KMS-11 (cell line): ENCODE results near the gene TPMT.
A peak's percentile ranks its signal among the peaks of the same experiment; 100 is the strongest.
"Not testable (repeated sequence)": the region's sequence is repeated elsewhere in the genome, so short reads cannot be mapped to it uniquely, and the experiment has no call there.

Source experiments
- H2AFZ ChIP-seq: fragments of 200-600 bp; sonication (generic); 2 replicates; pipeline ENCODE4 v1.6.1; 2016; ENCODE audit warnings: antibody characterized with exemption, mixed run types, low read depth
- H3K27ac ChIP-seq: fragments of 200-600 bp; sonication (generic); 2 replicates; pipeline ENCODE4 v1.6.1; 2016; ENCODE audit warnings: mild to moderate bottlenecking, mixed run types
- H3K27me3 ChIP-seq: fragments of 200-600 bp; sonication (generic); 2 replicates; pipeline ENCODE4 v1.6.1; 2017; ENCODE audit warnings: mild to moderate bottlenecking, low read depth, mixed run types, moderate library complexity; ENCODE audit not compliant: insufficient read depth
- H3K36me3 ChIP-seq: fragments of 200-600 bp; sonication (generic); 2 replicates; pipeline ENCODE4 v1.6.1; 2017; ENCODE audit warnings: mild to moderate bottlenecking, mixed run types; ENCODE audit not compliant: insufficient read depth
- H3K4me1 ChIP-seq: fragments of 200-600 bp; sonication (generic); 2 replicates; pipeline ENCODE4 v1.6.1; 2016; ENCODE audit warnings: mild to moderate bottlenecking, low read depth, mixed run types; ENCODE audit not compliant: poor library complexity, severe bottlenecking
- H3K4me2 ChIP-seq: fragments of 200-600 bp; sonication (generic); 2 replicates; pipeline ENCODE4 v1.7.0; 2016; ENCODE audit warnings: mild to moderate bottlenecking, mixed run types
- H3K4me3 ChIP-seq: fragments of 200-600 bp; sonication (generic); IDR thresholded peaks from 2 replicates; pipeline ENCODE4 v1.6.1; 2017; ENCODE audit warnings: low read depth, low read length, mixed read lengths; ENCODE audit not compliant: insufficient read depth
- H3K79me2 ChIP-seq: fragments of 200-600 bp; sonication (generic); 2 replicates; pipeline ENCODE4 v1.6.1; 2016; ENCODE audit warnings: low read depth, mixed run types; ENCODE audit not compliant: insufficient read depth
- H3K9ac ChIP-seq: fragments of 200-600 bp; sonication (generic); 2 replicates; pipeline ENCODE4 v1.6.1; 2016; ENCODE audit warnings: mild to moderate bottlenecking, mixed run types
- H4K20me1 ChIP-seq: fragments of 200-600 bp; sonication (generic); 2 replicates; pipeline ENCODE4 v1.6.1; 2016; ENCODE audit warnings: mild to moderate bottlenecking, mixed run types; ENCODE audit not compliant: insufficient read depth
- TF ChIP-seq, protein P1 (sequence below): fragments of 200-600 bp; sonication (generic); conservative IDR thresholded peaks from 2 replicates; pipeline ENCODE4 v1.6.1; 2017; ENCODE audit warnings: low read depth, mild to moderate bottlenecking, antibody characterized with exemption, low read length, moderate library complexity, mixed read lengths

The TPMT gene

GRCh38 chr6:18155864-18156421 is 1.1 kb upstream of the TPMT start:
- H3K79me2 ChIP-seq = no peaks in the 10 kb centered on the region
- TF ChIP-seq, protein P1, sequence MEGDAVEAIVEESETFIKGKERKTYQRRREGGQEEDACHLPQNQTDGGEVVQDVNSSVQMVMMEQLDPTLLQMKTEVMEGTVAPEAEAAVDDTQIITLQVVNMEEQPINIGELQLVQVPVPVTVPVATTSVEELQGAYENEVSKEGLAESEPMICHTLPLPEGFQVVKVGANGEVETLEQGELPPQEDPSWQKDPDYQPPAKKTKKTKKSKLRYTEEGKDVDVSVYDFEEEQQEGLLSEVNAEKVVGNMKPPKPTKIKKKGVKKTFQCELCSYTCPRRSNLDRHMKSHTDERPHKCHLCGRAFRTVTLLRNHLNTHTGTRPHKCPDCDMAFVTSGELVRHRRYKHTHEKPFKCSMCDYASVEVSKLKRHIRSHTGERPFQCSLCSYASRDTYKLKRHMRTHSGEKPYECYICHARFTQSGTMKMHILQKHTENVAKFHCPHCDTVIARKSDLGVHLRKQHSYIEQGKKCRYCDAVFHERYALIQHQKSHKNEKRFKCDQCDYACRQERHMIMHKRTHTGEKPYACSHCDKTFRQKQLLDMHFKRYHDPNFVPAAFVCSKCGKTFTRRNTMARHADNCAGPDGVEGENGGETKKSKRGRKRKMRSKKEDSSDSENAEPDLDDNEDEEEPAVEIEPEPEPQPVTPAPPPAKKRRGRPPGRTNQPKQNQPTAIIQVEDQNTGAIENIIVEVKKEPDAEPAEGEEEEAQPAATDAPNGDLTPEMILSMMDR = no peak; the same call in none of the 2 replicates
- peaks cover 37% of the 10 kb centered on the region for H3K4me1 ChIP-seq
- peak overlapping the region; percentile 85 for H3K4me2 ChIP-seq
- no peaks in the 10 kb centered on the region for H3K27me3 ChIP-seq
- peak overlapping the region; percentile 45 for H3K27ac ChIP-seq
- H4K20me1 ChIP-seq = no peaks in the 10 kb centered on the region
- H2AFZ ChIP-seq = peak overlapping the region; percentile 94
- H3K36me3 ChIP-seq = no peaks in the 10 kb centered on the region
- H3K9ac ChIP-seq = peak overlapping the region; percentile 60; the same call in 1 of the 2 replicates
- no peak overlapping the region for H3K4me3 ChIP-seq

GRCh38 chr6:18155150-18155863 is 430 bp upstream of the TPMT start, which contains the start of gene KDM1B:
TSS of gene KDM1B (plus strand) at chr6:18155422. CDS start at chr6:18159896, 4,474 bp downstream.
- H3K4me2 ChIP-seq = peak within 1 kb of the TSS; percentile 98
- H3K27ac ChIP-seq = peak within 1 kb of the TSS; percentile 45
- no peaks in the 10 kb centered on the region for H4K20me1 ChIP-seq
- peaks cover 37% of the 10 kb centered on the region for H3K4me1 ChIP-seq
- H3K9ac ChIP-seq = peak within 1 kb of the TSS; percentile 60
- H3K79me2 ChIP-seq = no peaks in the 10 kb centered on the region
- H3K36me3 ChIP-seq = no peaks in the 10 kb centered on the region
- TF ChIP-seq, protein P1 = no peak
- no peak within 1 kb of the TSS for H3K4me3 ChIP-seq
- H2AFZ ChIP-seq = peak within 1 kb of the TSS; percentile 94
- H3K27me3 ChIP-seq = no peaks in the 10 kb centered on the region

DNA sequence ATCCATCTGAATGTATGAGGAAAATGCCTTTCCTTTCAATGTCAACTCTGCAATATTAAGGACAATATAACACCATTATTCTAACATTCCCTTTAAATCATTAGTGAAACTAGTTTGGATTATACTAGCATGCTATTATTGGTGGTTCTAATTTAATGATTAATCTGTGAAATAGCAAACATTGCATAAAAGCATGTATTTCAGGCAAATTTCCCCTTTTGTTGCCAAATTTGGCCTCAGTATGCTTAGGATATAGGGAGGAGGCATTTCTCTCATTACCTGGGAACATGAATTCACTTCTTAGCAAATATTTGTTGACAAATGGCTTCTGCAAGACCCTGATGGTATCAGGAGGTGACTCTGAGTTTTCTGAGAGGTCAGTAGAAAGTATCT is 1.6 kb downstream of the TPMT start:
- no peak overlapping the region for H3K4me3 ChIP-seq
- TF ChIP-seq, protein P1 = no peak
- H3K9ac ChIP-seq = no peak overlapping the region

GRCh38 chr6:18151801-18152200 is 3.1 kb downstream of the TPMT start:
- Histone ChIP-seq H3K4me3 (no peak overlapping the region), H3K79me2 (no peaks in the 10 kb centered on the region), H3K9ac (no peak overlapping the region), H3K4me2 (peak overlapping the region; percentile 5; the same call in 1 of the 2 replicates), H3K27ac (peak overlapping the region; percentile 35; the same call in 1 of the 2 replicates), H3K36me3 (no peaks in the 10 kb centered on the region), H3K4me1 (peaks cover 40% of the 10 kb centered on the region), H2AFZ (no peak overlapping the region), H3K27me3 (no peaks in the 10 kb centered on the region), H4K20me1 (no peaks in the 10 kb centered on the region)
- TF ChIP-seq, protein P1 = no peak

More for the DNA sequence above, 1.6 kb downstream of the TPMT start:
- no peaks in the 10 kb centered on the region for H4K20me1 ChIP-seq
- H3K36me3 ChIP-seq = no peaks in the 10 kb centered on the region
- no peaks in the 10 kb centered on the region for H3K79me2 ChIP-seq
- peak overlapping the region; percentile 5; the same call in 1 of the 2 replicates for H3K4me2 ChIP-seq
- 0 out of 2 replicates have a peak overlapping the region, but pooled peaks have one; percentile 16 for H2AFZ ChIP-seq
- peaks cover 39% of the 10 kb centered on the region for H3K4me1 ChIP-seq
- no peaks in the 10 kb centered on the region for H3K27me3 ChIP-seq
- H3K27ac ChIP-seq = peak overlapping the region; percentile 35; the same call in 1 of the 2 replicates

- peaks cover 36% of the 10 kb centered on the region for H3K4me1 ChIP-seq
- not testable (repeated sequence) for H3K4me2 ChIP-seq, H4K20me1 ChIP-seq, H3K27me3 ChIP-seq, H3K9ac ChIP-seq, H3K36me3 ChIP-seq, H3K4me3 ChIP-seq, H2AFZ ChIP-seq, H3K27ac ChIP-seq, H3K79me2 ChIP-seq
These were observed 3.5 kb downstream of the TPMT start for GRCh38 chr6:18151391-18151790.
